Parathyroid adenoma (tissue), 2 donors: ENCODE measurements around the gene CD44.

Experiments used
- H2AFZ ChIP-seq: fragments of 300-600 bp; sonication (generic); one replicate; pipeline ENCODE4 v1.7.0; 2017; ENCODE audit warnings: antibody characterized with exemption, mild to moderate bottlenecking
- H3K27ac ChIP-seq: fragments of 300-600 bp; sonication (generic); one replicate; pipeline ENCODE4 v1.7.0; 2017
- H3K27me3 ChIP-seq: fragments of 300-600 bp; sonication (generic); one replicate; pipeline ENCODE4 v1.7.0; 2017; ENCODE audit warnings: low read length; ENCODE audit not compliant: control insufficient read depth, insufficient read depth
- H3K36me3 ChIP-seq: fragments of 300-600 bp; sonication (generic); one replicate; pipeline ENCODE4 v1.7.0; 2017; ENCODE audit warnings: low read length; ENCODE audit not compliant: control insufficient read depth, insufficient read depth
- H3K4me1 ChIP-seq: fragments of 300-600 bp; sonication (generic); one replicate; pipeline ENCODE4 v1.7.0; 2017; ENCODE audit warnings: control low read depth
- H3K4me2 ChIP-seq: fragments of 300-600 bp; sonication (generic); one replicate; pipeline ENCODE4 v1.7.0; 2017; ENCODE audit warnings: low read length
- H3K4me3 ChIP-seq: fragments of 300-600 bp; sonication (generic); one replicate; pipeline ENCODE4 v1.7.0; 2017; ENCODE audit warnings: low read depth, low read length
- H3K79me2 ChIP-seq: fragments of 300-600 bp; sonication (generic); one replicate; pipeline ENCODE4 v1.7.0; 2017; ENCODE audit warnings: control low read depth
- H3K9ac ChIP-seq: fragments of 300-600 bp; sonication (generic); one replicate; pipeline ENCODE4 v1.7.0; 2017; ENCODE audit warnings: mild to moderate bottlenecking
- H3K9me3 ChIP-seq: fragments of 300-600 bp; sonication (generic); one replicate; pipeline ENCODE4 v1.7.0; 2017; ENCODE audit warnings: low read length; ENCODE audit not compliant: control insufficient read depth
- TF ChIP-seq, protein P1 (sequence below): fragments of 300-600 bp; sonication (generic); IDR thresholded peaks from one replicate; pipeline ENCODE4 v1.7.0; 2017; ENCODE audit warnings: antibody characterized with exemption, mild to moderate bottlenecking
- donor health status: primary hyperparathyroidism.

CD44 gene

DNA sequence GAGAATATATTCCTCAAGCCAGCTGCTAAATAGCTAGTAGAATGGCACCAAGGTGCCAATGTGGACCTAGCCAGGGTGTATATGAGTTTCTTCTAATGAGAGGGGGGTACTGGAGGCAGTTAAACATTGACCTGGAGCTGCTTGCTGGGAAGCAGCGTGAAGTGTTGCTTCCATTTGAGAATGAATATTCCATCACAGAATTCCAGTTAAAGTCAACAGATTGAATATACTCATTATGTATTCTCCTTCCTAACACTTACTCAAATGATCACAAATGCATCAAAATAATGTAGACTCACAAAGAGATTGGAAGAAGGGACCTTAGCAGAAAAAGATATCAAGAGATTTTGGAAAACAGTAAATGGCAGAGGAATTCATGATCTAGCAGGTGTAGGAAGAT is 102.1 kb downstream of the CD44 start:
- H2AFZ ChIP-seq, result no peak overlapping the region

DNA sequence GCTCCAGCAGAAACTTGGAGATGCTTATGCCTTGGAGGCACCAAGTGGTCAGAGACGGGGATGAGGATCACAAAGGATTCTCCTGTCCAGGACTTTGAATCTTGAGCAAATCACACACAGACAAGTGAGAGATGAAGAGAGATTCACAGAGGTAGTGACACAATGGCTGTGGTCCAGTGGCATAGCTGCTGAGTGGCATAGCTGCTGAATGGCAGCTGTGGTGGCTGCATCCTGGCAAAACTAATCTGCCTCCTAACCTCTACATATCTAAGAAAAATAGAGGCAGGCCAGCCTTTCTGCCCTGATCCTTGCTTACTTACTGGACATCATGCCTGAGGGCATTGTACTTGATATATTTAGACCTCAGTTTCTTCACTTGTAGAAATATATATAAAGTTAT is 102.6 kb downstream of the CD44 start:
- Histone ChIP-seq H3K27me3 (no peaks in the 10 kb centered on the region), H3K4me2 (no peak overlapping the region), H3K4me1 (peaks cover 10% of the 10 kb centered on the region), H3K9ac (no peak overlapping the region), H3K9me3 (no peaks in the 10 kb centered on the region), H3K4me3 (no peak overlapping the region), H3K36me3 (no peaks in the 10 kb centered on the region), H3K79me2 (no peaks in the 10 kb centered on the region), H3K27ac (no peak overlapping the region), H2AFZ (no peak overlapping the region)
- TF ChIP-seq, protein P1, sequence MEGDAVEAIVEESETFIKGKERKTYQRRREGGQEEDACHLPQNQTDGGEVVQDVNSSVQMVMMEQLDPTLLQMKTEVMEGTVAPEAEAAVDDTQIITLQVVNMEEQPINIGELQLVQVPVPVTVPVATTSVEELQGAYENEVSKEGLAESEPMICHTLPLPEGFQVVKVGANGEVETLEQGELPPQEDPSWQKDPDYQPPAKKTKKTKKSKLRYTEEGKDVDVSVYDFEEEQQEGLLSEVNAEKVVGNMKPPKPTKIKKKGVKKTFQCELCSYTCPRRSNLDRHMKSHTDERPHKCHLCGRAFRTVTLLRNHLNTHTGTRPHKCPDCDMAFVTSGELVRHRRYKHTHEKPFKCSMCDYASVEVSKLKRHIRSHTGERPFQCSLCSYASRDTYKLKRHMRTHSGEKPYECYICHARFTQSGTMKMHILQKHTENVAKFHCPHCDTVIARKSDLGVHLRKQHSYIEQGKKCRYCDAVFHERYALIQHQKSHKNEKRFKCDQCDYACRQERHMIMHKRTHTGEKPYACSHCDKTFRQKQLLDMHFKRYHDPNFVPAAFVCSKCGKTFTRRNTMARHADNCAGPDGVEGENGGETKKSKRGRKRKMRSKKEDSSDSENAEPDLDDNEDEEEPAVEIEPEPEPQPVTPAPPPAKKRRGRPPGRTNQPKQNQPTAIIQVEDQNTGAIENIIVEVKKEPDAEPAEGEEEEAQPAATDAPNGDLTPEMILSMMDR, result no peak

More for the DNA sequence above, 102.1 kb downstream of the CD44 start:
- no peaks in the 10 kb centered on the region for H3K9me3 ChIP-seq
- H3K9ac ChIP-seq, result no peak overlapping the region
- no peak overlapping the region for H3K4me3 ChIP-seq
- H3K27me3 ChIP-seq, result no peaks in the 10 kb centered on the region
- no peaks in the 10 kb centered on the region for H3K79me2 ChIP-seq
- no peak overlapping the region for H3K27ac ChIP-seq
- TF ChIP-seq, protein P1, result no peak
- peaks cover 15% of the 10 kb centered on the region for H3K4me1 ChIP-seq
- no peak overlapping the region for H3K4me2 ChIP-seq
- H3K36me3 ChIP-seq, result no peaks in the 10 kb centered on the region

DNA sequence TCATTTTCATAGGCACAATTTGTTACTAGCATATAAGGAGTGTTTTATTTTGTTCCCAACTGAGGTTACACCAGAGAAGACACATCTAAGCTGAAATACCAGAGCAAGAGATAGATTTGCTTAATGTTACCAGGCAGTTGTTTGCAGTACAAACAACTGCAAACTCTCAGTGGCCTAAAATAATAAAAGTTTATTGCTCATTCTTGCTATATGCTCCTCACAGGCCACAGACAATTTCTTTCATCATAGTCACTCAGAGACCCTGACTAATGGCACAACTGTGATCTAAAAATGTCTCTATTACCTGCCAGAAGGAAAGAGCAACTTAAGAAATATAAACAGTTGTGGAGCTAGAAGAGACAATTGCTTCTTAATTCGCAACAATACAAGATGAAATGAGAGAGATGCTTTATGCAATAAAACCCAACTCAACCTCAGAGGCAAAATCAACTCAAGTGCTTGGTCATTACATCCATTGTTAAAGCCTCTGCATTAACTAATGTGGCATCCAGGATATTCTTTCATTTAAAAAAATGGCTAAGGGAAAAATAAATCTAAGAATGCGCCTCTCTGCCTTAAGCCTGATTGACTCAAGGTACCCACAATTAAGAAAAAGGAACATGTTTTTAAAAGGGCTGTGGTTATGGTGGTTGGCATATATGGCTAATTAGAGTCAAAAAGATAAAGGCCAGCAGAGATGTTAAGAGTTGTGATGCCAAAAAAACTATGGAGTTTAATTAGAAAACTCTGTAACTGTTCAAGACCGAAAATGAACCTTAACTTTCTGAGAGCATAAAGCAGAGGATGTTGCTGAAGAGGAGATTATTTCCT is 103.7 kb downstream of the CD44 start:
- no peak overlapping the region for H3K27ac ChIP-seq
- H2AFZ ChIP-seq, result no peak overlapping the region
- H3K79me2 ChIP-seq, result no peaks in the 10 kb centered on the region
- H3K4me3 ChIP-seq, result no peak overlapping the region
- peaks cover 6% of the 10 kb centered on the region for H3K4me1 ChIP-seq
- H3K36me3 ChIP-seq, result no peaks in the 10 kb centered on the region
- TF ChIP-seq, protein P1, result no peak
- H3K27me3 ChIP-seq, result no peaks in the 10 kb centered on the region
- no peak overlapping the region for H3K9ac ChIP-seq
- H3K9me3 ChIP-seq, result no peaks in the 10 kb centered on the region
- H3K4me2 ChIP-seq, result no peak overlapping the region

DNA sequence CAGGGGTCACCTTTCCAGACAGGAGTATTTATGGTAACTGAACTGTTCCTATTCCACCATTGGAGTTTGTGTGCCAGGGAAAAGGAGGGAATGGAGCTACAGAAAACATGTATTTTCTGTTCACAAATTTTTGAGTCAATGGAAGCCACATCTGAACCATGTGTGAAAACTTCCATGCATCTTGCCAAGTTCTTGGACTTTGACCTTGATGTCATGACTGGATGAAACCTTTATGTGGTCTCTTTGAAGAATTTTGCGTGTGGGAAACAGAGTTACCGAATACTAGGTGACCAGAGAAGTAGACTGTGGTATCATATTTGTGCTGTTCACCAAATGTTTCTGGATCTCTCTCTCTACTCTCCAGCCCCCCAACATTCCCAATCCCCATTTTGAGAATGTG is 104.8 kb downstream of the CD44 start:
- H3K79me2 ChIP-seq, result no peaks in the 10 kb centered on the region
- TF ChIP-seq, protein P1, result no peak
- H3K9me3 ChIP-seq, result no peaks in the 10 kb centered on the region
- H3K4me1 ChIP-seq, result peaks cover 3% of the 10 kb centered on the region
- H3K4me2 ChIP-seq, result no peak overlapping the region
- no peak overlapping the region for H2AFZ ChIP-seq
- no peak overlapping the region for H3K4me3 ChIP-seq
- H3K27ac ChIP-seq, result no peak overlapping the region
- H3K36me3 ChIP-seq, result no peaks in the 10 kb centered on the region
- no peak overlapping the region for H3K9ac ChIP-seq
- no peaks in the 10 kb centered on the region for H3K27me3 ChIP-seq

DNA sequence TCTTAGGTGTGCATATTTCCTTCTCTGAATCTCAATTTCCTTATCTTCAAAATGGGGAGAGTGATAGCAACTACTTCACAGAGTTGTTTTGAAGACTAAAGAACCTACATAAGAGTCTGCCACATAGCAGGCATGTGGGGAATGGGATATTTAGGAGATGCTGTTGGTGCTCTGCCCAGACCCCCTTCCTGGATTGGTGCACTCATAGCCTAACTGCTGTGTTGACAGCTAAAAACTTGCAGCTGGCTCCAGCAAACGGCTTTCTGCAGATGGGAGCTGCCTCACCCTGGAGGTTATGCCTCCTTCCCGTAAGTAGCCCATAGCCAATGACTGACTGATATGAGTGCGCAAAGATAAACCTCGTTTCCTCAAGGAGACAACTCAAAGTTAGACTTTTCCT is 106.1 kb downstream of the CD44 start:
- H2AFZ ChIP-seq, result no peak overlapping the region
- H3K4me2 ChIP-seq, result no peak overlapping the region
- H3K27me3 ChIP-seq, result no peaks in the 10 kb centered on the region
- TF ChIP-seq, protein P1, result no peak
- H3K9ac ChIP-seq, result no peak overlapping the region
- H3K4me3 ChIP-seq, result no peak overlapping the region
- H3K36me3 ChIP-seq, result no peaks in the 10 kb centered on the region
- H3K79me2 ChIP-seq, result no peaks in the 10 kb centered on the region
- no peaks in the 10 kb centered on the region for H3K9me3 ChIP-seq
- H3K27ac ChIP-seq, result no peak overlapping the region
- no peaks in the 10 kb centered on the region for H3K4me1 ChIP-seq
